Measurements from ENCODE around the gene KHDRBS2.

DNA sequence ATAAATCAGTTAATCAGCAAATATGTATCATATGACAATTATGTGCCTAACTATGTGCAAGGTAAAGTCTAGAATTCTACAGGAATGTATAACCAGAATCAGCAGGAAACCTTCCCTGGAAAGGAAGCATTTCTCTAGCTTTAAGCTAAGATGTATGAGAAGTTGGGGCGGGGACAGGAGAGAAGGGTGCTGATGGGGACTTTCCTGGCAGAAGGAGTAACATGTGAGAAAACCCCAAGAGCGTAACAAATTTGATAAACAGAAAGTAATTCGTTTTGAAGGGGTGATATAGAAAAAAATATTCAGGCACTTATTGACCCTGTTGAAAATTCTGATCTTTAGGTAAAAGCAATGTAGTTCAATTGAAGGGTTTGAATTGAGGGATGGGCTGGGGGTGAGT lies 226.1 kb downstream of the KHDRBS2 start:
- TF ChIP-seq, protein P1, sequence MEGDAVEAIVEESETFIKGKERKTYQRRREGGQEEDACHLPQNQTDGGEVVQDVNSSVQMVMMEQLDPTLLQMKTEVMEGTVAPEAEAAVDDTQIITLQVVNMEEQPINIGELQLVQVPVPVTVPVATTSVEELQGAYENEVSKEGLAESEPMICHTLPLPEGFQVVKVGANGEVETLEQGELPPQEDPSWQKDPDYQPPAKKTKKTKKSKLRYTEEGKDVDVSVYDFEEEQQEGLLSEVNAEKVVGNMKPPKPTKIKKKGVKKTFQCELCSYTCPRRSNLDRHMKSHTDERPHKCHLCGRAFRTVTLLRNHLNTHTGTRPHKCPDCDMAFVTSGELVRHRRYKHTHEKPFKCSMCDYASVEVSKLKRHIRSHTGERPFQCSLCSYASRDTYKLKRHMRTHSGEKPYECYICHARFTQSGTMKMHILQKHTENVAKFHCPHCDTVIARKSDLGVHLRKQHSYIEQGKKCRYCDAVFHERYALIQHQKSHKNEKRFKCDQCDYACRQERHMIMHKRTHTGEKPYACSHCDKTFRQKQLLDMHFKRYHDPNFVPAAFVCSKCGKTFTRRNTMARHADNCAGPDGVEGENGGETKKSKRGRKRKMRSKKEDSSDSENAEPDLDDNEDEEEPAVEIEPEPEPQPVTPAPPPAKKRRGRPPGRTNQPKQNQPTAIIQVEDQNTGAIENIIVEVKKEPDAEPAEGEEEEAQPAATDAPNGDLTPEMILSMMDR (IDR thresholded peaks at IDR 0.05): no peak
- TF ChIP-seq POLR2A (IDR thresholded peaks at IDR 0.05) (no peak), POLR2AphosphoS5 (IDR thresholded peaks at IDR 0.05) (no peak)
